Neural progenitor cell (in vitro differentiated cells): ENCODE results near the gene EBP.

Experiments used
- EZH2 ChIP-seq: fragments of 200-600 bp; sonication (generic); IDR thresholded peaks from 2 replicates; pipeline ENCODE4 v1.6.1; 2017; ENCODE audit warnings: antibody characterized with exemption, mild to moderate bottlenecking, moderate library complexity
- TF ChIP-seq, protein P1 (sequence below): fragments of 200-600 bp; sonication (generic); IDR thresholded peaks from 2 replicates; pipeline ENCODE4 v1.5.1; 2017; ENCODE audit warnings: antibody characterized with exemption, mild to moderate bottlenecking

DNA sequence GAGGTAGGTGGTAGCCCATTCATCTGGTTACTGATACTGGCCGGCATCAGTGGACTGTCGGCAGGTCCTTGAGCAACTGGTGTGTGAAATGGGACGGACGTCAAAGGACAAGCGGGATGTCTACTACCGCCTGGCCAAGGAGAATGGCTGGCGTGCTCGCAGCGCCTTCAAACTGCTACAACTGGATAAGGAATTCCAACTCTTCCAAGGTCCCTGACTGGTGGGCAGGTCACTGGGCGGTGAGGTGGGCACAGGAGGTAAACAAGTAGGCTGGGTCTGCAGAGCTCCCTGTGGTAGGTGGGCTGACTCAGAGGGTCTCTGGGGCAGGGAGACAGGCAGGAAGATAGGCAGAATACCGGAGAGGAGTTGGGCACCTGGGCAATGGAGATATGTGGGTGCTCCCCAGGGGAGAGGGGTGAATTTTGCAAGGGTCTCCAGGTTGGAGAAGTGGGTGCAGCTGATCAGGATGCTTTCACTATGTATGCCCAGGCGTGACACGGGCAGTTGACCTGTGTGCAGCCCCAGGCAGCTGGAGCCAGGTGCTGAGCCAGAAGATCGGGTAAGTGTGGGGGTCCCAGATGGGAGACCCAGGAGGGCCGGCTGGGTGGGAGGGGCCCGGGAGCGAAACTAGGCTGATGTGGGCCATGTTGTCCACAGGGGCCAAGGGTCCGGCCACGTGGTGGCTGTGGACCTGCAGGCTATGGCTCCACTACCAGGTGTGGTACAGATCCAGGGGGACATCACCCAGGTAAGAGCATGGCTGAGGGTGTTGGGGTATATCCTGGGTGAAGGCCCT, 43.5 kb upstream of the EBP start:
- TF ChIP-seq, protein P1, sequence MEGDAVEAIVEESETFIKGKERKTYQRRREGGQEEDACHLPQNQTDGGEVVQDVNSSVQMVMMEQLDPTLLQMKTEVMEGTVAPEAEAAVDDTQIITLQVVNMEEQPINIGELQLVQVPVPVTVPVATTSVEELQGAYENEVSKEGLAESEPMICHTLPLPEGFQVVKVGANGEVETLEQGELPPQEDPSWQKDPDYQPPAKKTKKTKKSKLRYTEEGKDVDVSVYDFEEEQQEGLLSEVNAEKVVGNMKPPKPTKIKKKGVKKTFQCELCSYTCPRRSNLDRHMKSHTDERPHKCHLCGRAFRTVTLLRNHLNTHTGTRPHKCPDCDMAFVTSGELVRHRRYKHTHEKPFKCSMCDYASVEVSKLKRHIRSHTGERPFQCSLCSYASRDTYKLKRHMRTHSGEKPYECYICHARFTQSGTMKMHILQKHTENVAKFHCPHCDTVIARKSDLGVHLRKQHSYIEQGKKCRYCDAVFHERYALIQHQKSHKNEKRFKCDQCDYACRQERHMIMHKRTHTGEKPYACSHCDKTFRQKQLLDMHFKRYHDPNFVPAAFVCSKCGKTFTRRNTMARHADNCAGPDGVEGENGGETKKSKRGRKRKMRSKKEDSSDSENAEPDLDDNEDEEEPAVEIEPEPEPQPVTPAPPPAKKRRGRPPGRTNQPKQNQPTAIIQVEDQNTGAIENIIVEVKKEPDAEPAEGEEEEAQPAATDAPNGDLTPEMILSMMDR: no peak
- no peak for TF ChIP-seq EZH2
